HFF-Myc (cell line): ENCODE results near the gene MRPS22.
"Not testable (repeated sequence)": the region's sequence is repeated elsewhere in the genome, so short reads cannot be mapped to it uniquely, and the experiment has no call there.

Experiments
- DNase-seq: peaks from one replicate; pipeline ENCODE4 v3.0.0-alpha.2; 2011; ENCODE audit warnings: low read depth; ENCODE audit errors: extremely low read depth
- H3K4me3 ChIP-seq: replicated peaks from 2 replicates; pipeline ENCODE4 v1.5.1; 2011; ENCODE audit warnings: low read depth, mild to moderate bottlenecking, control low read depth, low read length
- CTCF ChIP-seq: IDR thresholded peaks from 2 replicates; pipeline ENCODE4 v1.5.1; 2012; ENCODE audit warnings: mild to moderate bottlenecking, low read depth, low read length, control low read depth; ENCODE audit errors: missing control alignments

Gene MRPS22

GRCh38 chr3:139332092-139332491, 11.7 kb upstream of the MRPS22 start:
- no peak overlapping the region for H3K4me3 ChIP-seq
- no peak for TF ChIP-seq CTCF
- no peak for DNase-seq

- DNase-seq: not testable (repeated sequence)
Observed at GRCh38 chr3:139334675-139335074, 9.1 kb upstream of the MRPS22 start.

GRCh38 chr3:139338405-139338804, 5.4 kb upstream of the MRPS22 start:
- no peak for TF ChIP-seq CTCF
- DNase-seq: no peak
- H3K4me3 ChIP-seq: no peak overlapping the region

More at GRCh38 chr3:139334675-139335074, 9.1 kb upstream of the MRPS22 start:
- H3K4me3 ChIP-seq: not testable (repeated sequence)

- no peak for TF ChIP-seq CTCF
- no peak for DNase-seq
Observed at GRCh38 chr3:139339219-139339906, 4.5 kb upstream of the MRPS22 start.

GRCh38 chr3:139340784-139341183, 3.0 kb upstream of the MRPS22 start:
- no peak for DNase-seq
- H3K4me3 ChIP-seq: no peak overlapping the region
- TF ChIP-seq CTCF: no peak

More at GRCh38 chr3:139339219-139339906, 4.5 kb upstream of the MRPS22 start:
- no peak overlapping the region for H3K4me3 ChIP-seq

- no peak overlapping the region for H3K4me3 ChIP-seq
- TF ChIP-seq CTCF: no peak
- DNase-seq: no peak
Observed at GRCh38 chr3:139342054-139342453, 1.8 kb upstream of the MRPS22 start.

- no peak for TF ChIP-seq CTCF
- no peak overlapping the region for H3K4me3 ChIP-seq
- DNase-seq: no peak
Observed at GRCh38 chr3:139346771-139347170, 3.0 kb downstream of the MRPS22 start.
